Body of pancreas (tissue), 4 donors: Measurements from ENCODE around the gene MARCHF3.
"Not testable (repeated sequence)": the region's sequence is repeated elsewhere in the genome, so short reads cannot be mapped to it uniquely, and the experiment has no call there.

Experiments used
- POLR2A ChIP-seq, 3 donors: fragments of 450-650 bp; IDR thresholded peaks; one replicate each; pipeline ENCODE4 v1.6.1; 2016; ENCODE audit warnings: antibody characterized with exemption in 3 of 3, mild to moderate bottlenecking in 2 of 3
- TF ChIP-seq, protein P1 (sequence below), 7 experiments: fragments of 450-650 bp in 4 of 7; fragments of 200-600 bp in 3 of 7; sonication (generic) in 3 of 7; IDR thresholded peaks; one replicate each; pipeline ENCODE4 v1.5.1; 2016 to 2019; ENCODE audit warnings: antibody characterized with exemption in 7 of 7

DNA sequence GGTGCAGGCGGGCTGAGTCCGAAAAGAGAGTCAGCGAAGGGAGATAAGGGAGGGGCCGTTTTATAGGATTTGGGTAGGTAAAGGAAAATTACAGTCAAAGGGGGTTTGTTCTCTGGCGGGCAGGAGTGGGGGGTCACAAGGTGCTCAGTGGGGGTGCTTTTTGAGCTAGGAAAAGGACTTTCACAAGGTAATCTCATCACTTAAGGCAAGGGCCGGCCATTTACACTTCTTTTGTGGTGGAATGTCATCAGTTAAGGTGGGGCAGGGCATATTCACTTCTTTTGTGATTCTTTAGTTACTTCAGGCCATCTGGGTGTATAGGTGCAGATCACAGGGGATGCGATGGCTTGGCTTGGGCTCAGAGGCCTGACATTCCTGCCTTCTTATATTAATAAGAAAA is 191.0 kb downstream of the MARCHF3 start:
- TF ChIP-seq, protein P1, sequence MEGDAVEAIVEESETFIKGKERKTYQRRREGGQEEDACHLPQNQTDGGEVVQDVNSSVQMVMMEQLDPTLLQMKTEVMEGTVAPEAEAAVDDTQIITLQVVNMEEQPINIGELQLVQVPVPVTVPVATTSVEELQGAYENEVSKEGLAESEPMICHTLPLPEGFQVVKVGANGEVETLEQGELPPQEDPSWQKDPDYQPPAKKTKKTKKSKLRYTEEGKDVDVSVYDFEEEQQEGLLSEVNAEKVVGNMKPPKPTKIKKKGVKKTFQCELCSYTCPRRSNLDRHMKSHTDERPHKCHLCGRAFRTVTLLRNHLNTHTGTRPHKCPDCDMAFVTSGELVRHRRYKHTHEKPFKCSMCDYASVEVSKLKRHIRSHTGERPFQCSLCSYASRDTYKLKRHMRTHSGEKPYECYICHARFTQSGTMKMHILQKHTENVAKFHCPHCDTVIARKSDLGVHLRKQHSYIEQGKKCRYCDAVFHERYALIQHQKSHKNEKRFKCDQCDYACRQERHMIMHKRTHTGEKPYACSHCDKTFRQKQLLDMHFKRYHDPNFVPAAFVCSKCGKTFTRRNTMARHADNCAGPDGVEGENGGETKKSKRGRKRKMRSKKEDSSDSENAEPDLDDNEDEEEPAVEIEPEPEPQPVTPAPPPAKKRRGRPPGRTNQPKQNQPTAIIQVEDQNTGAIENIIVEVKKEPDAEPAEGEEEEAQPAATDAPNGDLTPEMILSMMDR (IDR thresholded peaks at IDR 0.05) = not testable (repeated sequence)
- TF ChIP-seq POLR2A (IDR thresholded peaks at IDR 0.05) = not testable (repeated sequence)
